ENCODE measurements around the gene DHCR24. TPM values are rescaled to one million over a fixed set of nuclear protein-coding genes. Genes with fewer than 3 reads are reported as not detected.

DHCR24 gene
- total and polyA plus RNA-seq, 2 donors (not counting 3 experiments of a cell fraction or from before 2014, with no cell fraction given): 223 to 239 TPM

DNA sequence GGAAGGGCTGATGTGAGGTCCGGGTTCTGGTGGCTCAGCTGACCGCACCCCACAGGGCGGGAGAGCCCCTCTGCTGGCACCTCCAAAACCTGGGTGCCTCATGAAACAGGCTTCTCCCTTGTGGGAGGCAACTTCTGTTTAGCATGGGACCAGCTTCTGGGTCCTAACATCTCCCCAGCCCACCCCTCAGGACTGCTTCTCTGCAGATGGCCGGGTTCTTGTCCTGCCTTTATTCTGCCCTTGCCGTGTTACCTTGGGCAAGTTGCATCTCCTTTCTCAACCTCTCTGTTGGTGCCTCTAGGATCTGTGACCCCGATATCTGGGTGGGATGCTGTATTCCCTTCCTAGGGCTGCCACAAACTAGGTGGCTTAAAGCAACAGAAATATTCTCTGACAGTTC, 70.9 kb downstream of the DHCR24 start:
- no TSS peak for BruUV-seq (replicated peaks)
- intact Hi-C loops (cut with micrococcal nuclease): no loop called here
- H2AFZ ChIP-seq (ENCODE audit: low read depth, low read length): no peak overlapping the region
- POLR2A ChIA-PET: interaction anchor here (0.6 kb wide), 1 partner anchor 15 kb away, joined by 12 read pairs; no protein-coding TSS in a partner anchor
- DNase-seq (ENCODE audit: low read depth, low spot score): no peak
- H3K4me2 ChIP-seq (ENCODE audit: insufficient read depth, low read length): no peak overlapping the region
- H3K79me2 ChIP-seq (ENCODE audit: control insufficient read depth, insufficient read depth, low read length): no peaks in the 10 kb centered on the region
- FAIRE-seq: no peak
- TF ChIP-seq MYC (IDR thresholded peaks at IDR 0.05; ENCODE audit: low read depth, low read length) (no peak), JUN (IDR thresholded peaks at IDR 0.05; ENCODE audit: borderline replicate concordance, insufficient read depth, insufficient read length, low read depth) (no peak), POLR2AphosphoS5 (IDR thresholded peaks at IDR 0.05; ENCODE audit: insufficient read depth, low read depth, low read length) (no peak), FOS (IDR thresholded peaks at IDR 0.05; ENCODE audit: borderline replicate concordance, insufficient read depth, low read length) (no peak), POLR2A (IDR thresholded peaks at IDR 0.05; ENCODE audit: low read depth, low read length) (no peak), EZH2 (IDR thresholded peaks at IDR 0.05; ENCODE audit: borderline replicate concordance, low read depth, low read length, severe bottlenecking) (no peak), GATA2 (IDR thresholded peaks at IDR 0.05; ENCODE audit: insufficient read depth, insufficient read length, low read depth, low read length) (no peak)
- TF ChIP-seq, protein P1, sequence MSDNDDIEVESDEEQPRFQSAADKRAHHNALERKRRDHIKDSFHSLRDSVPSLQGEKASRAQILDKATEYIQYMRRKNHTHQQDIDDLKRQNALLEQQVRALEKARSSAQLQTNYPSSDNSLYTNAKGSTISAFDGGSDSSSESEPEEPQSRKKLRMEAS (IDR thresholded peaks at IDR 0.05; ENCODE audit: insufficient read depth, insufficient read length): no peak
- TF ChIP-seq, protein P2, sequence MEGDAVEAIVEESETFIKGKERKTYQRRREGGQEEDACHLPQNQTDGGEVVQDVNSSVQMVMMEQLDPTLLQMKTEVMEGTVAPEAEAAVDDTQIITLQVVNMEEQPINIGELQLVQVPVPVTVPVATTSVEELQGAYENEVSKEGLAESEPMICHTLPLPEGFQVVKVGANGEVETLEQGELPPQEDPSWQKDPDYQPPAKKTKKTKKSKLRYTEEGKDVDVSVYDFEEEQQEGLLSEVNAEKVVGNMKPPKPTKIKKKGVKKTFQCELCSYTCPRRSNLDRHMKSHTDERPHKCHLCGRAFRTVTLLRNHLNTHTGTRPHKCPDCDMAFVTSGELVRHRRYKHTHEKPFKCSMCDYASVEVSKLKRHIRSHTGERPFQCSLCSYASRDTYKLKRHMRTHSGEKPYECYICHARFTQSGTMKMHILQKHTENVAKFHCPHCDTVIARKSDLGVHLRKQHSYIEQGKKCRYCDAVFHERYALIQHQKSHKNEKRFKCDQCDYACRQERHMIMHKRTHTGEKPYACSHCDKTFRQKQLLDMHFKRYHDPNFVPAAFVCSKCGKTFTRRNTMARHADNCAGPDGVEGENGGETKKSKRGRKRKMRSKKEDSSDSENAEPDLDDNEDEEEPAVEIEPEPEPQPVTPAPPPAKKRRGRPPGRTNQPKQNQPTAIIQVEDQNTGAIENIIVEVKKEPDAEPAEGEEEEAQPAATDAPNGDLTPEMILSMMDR (IDR thresholded peaks at IDR 0.05; ENCODE audit: extremely low read depth in 1 of 2, insufficient read depth in 1 of 2, low read depth in 1 of 2, low read length in 2 of 2): no peak
- dilution Hi-C loops (cut with MboI; ENCODE audit: extremely low pct_ligation_motif_present, low sequenced_read_pairs): no loop called here
- no peaks in the 10 kb centered on the region for H3K9me1 ChIP-seq (replicated peaks; ENCODE audit: control insufficient read depth, extremely low read depth, insufficient read depth, low read length)
- H3K4me1 ChIP-seq (ENCODE audit: control insufficient read depth, extremely low read depth, insufficient read depth, low read length): no peaks in the 10 kb centered on the region
- no peaks in the 10 kb centered on the region for H4K20me1 ChIP-seq (replicated peaks; ENCODE audit: control insufficient read depth, extremely low read depth, insufficient read depth, low read length)
- no peaks in the 10 kb centered on the region for H3K27me3 ChIP-seq (ENCODE audit: control insufficient read depth in 2 of 2, insufficient read depth in 2 of 2, low read length in 2 of 2)
- no peak overlapping the region for H3K27ac ChIP-seq (ENCODE audit: insufficient read depth, low read depth, low read length)
- no peak overlapping the region for H3K4me3 ChIP-seq (replicated peaks in 1 of 3; ENCODE audit: insufficient read depth in 1 of 3, low read depth in 1 of 3, low read length in 3 of 3)
- H3K36me3 ChIP-seq (ENCODE audit: control insufficient read depth in 2 of 2, extremely low read depth in 1 of 2, insufficient read depth in 2 of 2, low read length in 2 of 2): no peaks in the 10 kb centered on the region
- H3K9ac ChIP-seq (replicated peaks; ENCODE audit: extremely low read depth, insufficient read depth, low read length): no peak overlapping the region
- CTCF ChIA-PET: no interaction called here
- H3K9me3 ChIP-seq (replicated peaks; ENCODE audit: control insufficient read depth, insufficient read depth, low read length): no peaks in the 10 kb centered on the region

All from endothelial cell of umbilical vein (primary cell).